ENCODE measurements around the gene SLC38A6. TPM values are rescaled to one million over a fixed set of nuclear protein-coding genes. Genes with fewer than 3 reads are reported as not detected.
"Not testable (repeated sequence)": the region's sequence is repeated elsewhere in the genome, so short reads cannot be mapped to it uniquely, and the experiment has no call there.

The SLC38A6 gene
- total RNA-seq, 2 donors from 2014 or later, result 5.9 to 8.0 TPM

GRCh38 chr14:61041704-61042103, 60.7 kb downstream of the SLC38A6 start:
- no peaks in the 10 kb centered on the region for H3K36me3 Mint-ChIP-seq (ENCODE audit: insufficient read depth in 2 of 2)
- H3K27ac Mint-ChIP-seq, result no peak overlapping the region
- H3K9me3 Mint-ChIP-seq, result no peaks in the 10 kb centered on the region
- ATAC-seq (replicated peaks in 1 of 2), result no peak
- H3K4me3 Mint-ChIP-seq, result no peak overlapping the region
- no peaks in the 10 kb centered on the region for H3K27me3 Mint-ChIP-seq (ENCODE audit: low read depth)
- no peaks in the 10 kb centered on the region for H3K4me1 Mint-ChIP-seq (ENCODE audit: low read depth)
- DNase-seq, result no peak

GRCh38 chr14:61042220-61042619, 61.2 kb downstream of the SLC38A6 start:
- Mint-ChIP-seq H3K27ac (no peak overlapping the region), H3K27me3 (ENCODE audit: low read depth) (no peaks in the 10 kb centered on the region), H3K9me3 (no peaks in the 10 kb centered on the region), H3K36me3 (ENCODE audit: insufficient read depth in 2 of 2) (no peaks in the 10 kb centered on the region), H3K4me3 (no peak overlapping the region), H3K4me1 (ENCODE audit: low read depth) (no peaks in the 10 kb centered on the region)
- no peak for DNase-seq
- no peak for ATAC-seq (replicated peaks in 1 of 2)

GRCh38 chr14:61043506-61043905, 62.5 kb downstream of the SLC38A6 start:
- H3K9me3 Mint-ChIP-seq, result no peaks in the 10 kb centered on the region
- H3K36me3 Mint-ChIP-seq (ENCODE audit: insufficient read depth in 2 of 2), result no peaks in the 10 kb centered on the region
- DNase-seq (no peak), ATAC-seq (replicated peaks in 1 of 2) (no peak)
- no peak overlapping the region for H3K27ac Mint-ChIP-seq
- no peaks in the 10 kb centered on the region for H3K4me1 Mint-ChIP-seq (ENCODE audit: low read depth)
- H3K4me3 Mint-ChIP-seq, result no peak overlapping the region
- H3K27me3 Mint-ChIP-seq (ENCODE audit: low read depth), result no peaks in the 10 kb centered on the region

- DNase-seq (no peak), ATAC-seq (replicated peaks in 1 of 2) (no peak)
- H3K4me3 Mint-ChIP-seq, result no peak overlapping the region
- H3K36me3 Mint-ChIP-seq (ENCODE audit: insufficient read depth in 2 of 2), result no peaks in the 10 kb centered on the region
- no peaks in the 10 kb centered on the region for H3K27me3 Mint-ChIP-seq (ENCODE audit: low read depth)
- H3K9me3 Mint-ChIP-seq, result no peaks in the 10 kb centered on the region
- H3K4me1 Mint-ChIP-seq (ENCODE audit: low read depth), result no peaks in the 10 kb centered on the region
- no peak overlapping the region for H3K27ac Mint-ChIP-seq
Measured at GRCh38 chr14:61047021-61047420, 66.0 kb downstream of the SLC38A6 start.

GRCh38 chr14:61048640-61049039, 67.6 kb downstream of the SLC38A6 start:
- ATAC-seq (replicated peaks in 1 of 2), result no peak
- Mint-ChIP-seq H3K36me3 (ENCODE audit: insufficient read depth in 2 of 2) (peaks cover 2% of the 10 kb centered on the region in 2 donors), H3K9me3 (peaks cover 2% of the 10 kb centered on the region in 2 donors), H3K27ac (no peak overlapping the region), H3K27me3 (ENCODE audit: low read depth) (no peaks in the 10 kb centered on the region), H3K4me1 (ENCODE audit: low read depth) (no peaks in the 10 kb centered on the region), H3K4me3 (no peak overlapping the region)
- no peak for DNase-seq

- Mint-ChIP-seq H3K27ac (no peak overlapping the region), H3K4me1 (ENCODE audit: low read depth) (no peaks in the 10 kb centered on the region), H3K9me3 (peaks cover 4 to 6% of the 10 kb centered on the region in 2 donors), H3K27me3 (ENCODE audit: low read depth) (no peaks in the 10 kb centered on the region), H3K4me3 (no peak overlapping the region), H3K36me3 (ENCODE audit: insufficient read depth in 2 of 2) (peaks cover 3 to 7% of the 10 kb centered on the region in 2 donors)
- ATAC-seq (replicated peaks in 1 of 2), result no peak
- no peak for DNase-seq
Measured at GRCh38 chr14:61050417-61050816, 69.4 kb downstream of the SLC38A6 start.

GRCh38 chr14:61051051-61051450, 70.0 kb downstream of the SLC38A6 start:
- DNase-seq (no peak), ATAC-seq (replicated peaks in 1 of 2) (no peak)
- Mint-ChIP-seq H3K27me3 (ENCODE audit: low read depth) (no peaks in the 10 kb centered on the region), H3K4me3 (no peak overlapping the region), H3K27ac (no peak overlapping the region), H3K9me3 (peaks cover 4 to 6% of the 10 kb centered on the region in 2 donors), H3K4me1 (ENCODE audit: low read depth) (no peaks in the 10 kb centered on the region), H3K36me3 (ENCODE audit: insufficient read depth in 2 of 2) (peaks cover 3 to 7% of the 10 kb centered on the region in 2 donors)

- no peak overlapping the region for H3K27ac Mint-ChIP-seq
- H3K4me1 Mint-ChIP-seq (ENCODE audit: low read depth), result no peaks in the 10 kb centered on the region
- no peaks in the 10 kb centered on the region for H3K27me3 Mint-ChIP-seq (ENCODE audit: low read depth)
- peaks cover 4 to 6% of the 10 kb centered on the region in 2 donors for H3K9me3 Mint-ChIP-seq
- ATAC-seq (replicated peaks in 1 of 2) (no peak), DNase-seq (no peak)
- no peak overlapping the region for H3K4me3 Mint-ChIP-seq
- peaks cover 3 to 7% of the 10 kb centered on the region in 2 donors for H3K36me3 Mint-ChIP-seq (ENCODE audit: insufficient read depth in 2 of 2)
Measured at GRCh38 chr14:61051621-61052020, 70.6 kb downstream of the SLC38A6 start.

GRCh38 chr14:61063461-61063860, 82.4 kb downstream of the SLC38A6 start:
- Mint-ChIP-seq H3K4me1 (ENCODE audit: low read depth) (no peaks in the 10 kb centered on the region), H3K36me3 (ENCODE audit: insufficient read depth in 2 of 2) (peaks cover 2 to 6% of the 10 kb centered on the region in 2 donors), H3K27ac (no peak overlapping the region), H3K27me3 (ENCODE audit: low read depth) (no peaks in the 10 kb centered on the region), H3K4me3 (no peak overlapping the region), H3K9me3 (peaks cover 0 to 2% of the 10 kb centered on the region in 2 donors)
- no peak for DNase-seq
- ATAC-seq (replicated peaks in 1 of 2), result no peak

- no peak overlapping the region for H3K4me3 Mint-ChIP-seq
- peaks cover 2 to 6% of the 10 kb centered on the region in 2 donors for H3K36me3 Mint-ChIP-seq (ENCODE audit: insufficient read depth in 2 of 2)
- H3K27ac Mint-ChIP-seq, result no peak overlapping the region
- H3K27me3 Mint-ChIP-seq (ENCODE audit: low read depth), result no peaks in the 10 kb centered on the region
- ATAC-seq (replicated peaks in 1 of 2), result no peak
- H3K9me3 Mint-ChIP-seq, result peaks cover 0 to 2% of the 10 kb centered on the region in 2 donors
- H3K4me1 Mint-ChIP-seq (ENCODE audit: low read depth), result no peaks in the 10 kb centered on the region
- DNase-seq, result no peak
Measured at GRCh38 chr14:61064210-61064609, 83.2 kb downstream of the SLC38A6 start.

- H3K4me1 Mint-ChIP-seq (ENCODE audit: low read depth), result no peaks in the 10 kb centered on the region
- peaks cover 0 to 2% of the 10 kb centered on the region in 2 donors for H3K9me3 Mint-ChIP-seq
- peaks cover 2 to 6% of the 10 kb centered on the region in 2 donors for H3K36me3 Mint-ChIP-seq (ENCODE audit: insufficient read depth in 2 of 2)
- no peak overlapping the region for H3K27ac Mint-ChIP-seq
- DNase-seq, result no peak
- H3K27me3 Mint-ChIP-seq (ENCODE audit: low read depth), result no peaks in the 10 kb centered on the region
- H3K4me3 Mint-ChIP-seq, result no peak overlapping the region
- no peak for ATAC-seq (replicated peaks in 1 of 2)
Measured at GRCh38 chr14:61064856-61065255, 83.8 kb downstream of the SLC38A6 start.

GRCh38 chr14:61065656-61066055, 84.6 kb downstream of the SLC38A6 start:
- DNase-seq (no peak), ATAC-seq (replicated peaks in 1 of 2) (no peak)
- peaks cover 0 to 2% of the 10 kb centered on the region in 2 donors for H3K9me3 Mint-ChIP-seq
- H3K4me1 Mint-ChIP-seq (ENCODE audit: low read depth), result no peaks in the 10 kb centered on the region
- H3K27me3 Mint-ChIP-seq (ENCODE audit: low read depth), result no peaks in the 10 kb centered on the region
- no peak overlapping the region for H3K4me3 Mint-ChIP-seq
- H3K27ac Mint-ChIP-seq, result no peak overlapping the region
- peaks cover 2 to 6% of the 10 kb centered on the region in 2 donors for H3K36me3 Mint-ChIP-seq (ENCODE audit: insufficient read depth in 2 of 2)

- H3K27me3 Mint-ChIP-seq (ENCODE audit: low read depth); ATAC-seq (replicated peaks in 1 of 2); H3K4me3 Mint-ChIP-seq; H3K4me1 Mint-ChIP-seq (ENCODE audit: low read depth); H3K27ac Mint-ChIP-seq; DNase-seq; H3K9me3 Mint-ChIP-seq; H3K36me3 Mint-ChIP-seq (ENCODE audit: insufficient read depth in 2 of 2): not testable (repeated sequence)
Measured at GRCh38 chr14:61072442-61072841, 91.4 kb downstream of the SLC38A6 start.

GRCh38 chr14:61074852-61075251, 93.8 kb downstream of the SLC38A6 start:
- Mint-ChIP-seq H3K9me3 (no peaks in the 10 kb centered on the region), H3K36me3 (ENCODE audit: insufficient read depth in 2 of 2) (no peaks in the 10 kb centered on the region), H3K4me3 (no peak overlapping the region), H3K4me1 (ENCODE audit: low read depth) (no peaks in the 10 kb centered on the region), H3K27me3 (ENCODE audit: low read depth) (no peaks in the 10 kb centered on the region), H3K27ac (no peak overlapping the region)
- ATAC-seq (replicated peaks in 1 of 2) (no peak), DNase-seq (no peak)
